GM18951 (cell line): ENCODE measurements around the gene RPA3.

Experiments used
- POLR2A ChIP-seq: IDR thresholded peaks from 4 replicates; pipeline ENCODE4 v1.6.1; 2011; ENCODE audit warnings: mild to moderate bottlenecking; ENCODE audit not compliant: insufficient read length, insufficient read depth; ENCODE audit errors: extremely low read depth
- in situ Hi-C: fragments of 300-500 bp; cut with MboI; formaldehyde crosslinking; loops from one replicate; pipeline ENCODE4 v1.12.0; 2022; ENCODE audit warnings: low sequenced_read_pairs, mixed read lengths, inconsistent platforms; ENCODE audit not compliant: unreplicated experiment

RPA3 gene

DNA sequence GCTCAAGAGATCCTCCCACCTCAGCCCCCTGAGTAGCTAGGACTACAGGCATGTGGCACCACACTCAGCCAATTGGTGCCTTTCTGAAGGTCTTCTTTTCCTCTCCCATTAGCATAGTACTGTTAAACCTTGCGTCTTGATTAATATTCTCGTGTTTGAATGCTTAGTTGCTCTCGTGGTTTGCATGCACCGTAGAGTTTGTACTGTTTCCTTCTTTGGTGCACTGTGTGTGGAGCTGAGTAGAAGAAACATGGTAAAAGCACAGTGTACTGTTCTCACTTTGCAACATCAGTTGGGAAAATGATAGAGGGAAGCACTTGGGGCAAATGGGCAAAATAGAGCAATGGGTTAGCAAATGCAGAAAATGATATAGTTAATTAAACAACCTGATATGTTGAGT is 27.6 kb upstream of the RPA3 start:
- in situ Hi-C loops = no loop called here
- TF ChIP-seq POLR2A = no peak

DNA sequence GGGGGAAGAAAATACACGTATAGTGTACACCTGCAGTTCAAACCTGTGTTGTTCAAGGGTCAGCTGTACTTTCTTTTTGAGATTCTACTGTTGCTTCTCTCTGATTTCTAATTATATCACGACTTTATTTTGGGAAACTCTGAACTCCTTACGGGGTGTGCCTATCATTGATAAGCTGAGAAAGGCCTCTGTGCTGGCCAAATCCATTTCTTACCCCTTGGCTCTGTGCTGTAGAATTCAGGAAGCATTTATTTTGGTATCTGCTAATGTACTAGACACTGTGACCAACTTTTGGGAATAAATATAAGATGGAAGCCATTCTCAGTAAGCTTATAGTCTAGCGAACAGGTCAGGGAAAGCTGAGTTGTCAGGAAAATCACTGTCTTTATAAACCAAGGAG is 26.9 kb upstream of the RPA3 start:
- TF ChIP-seq POLR2A = no peak
- in situ Hi-C loops = no loop called here

DNA sequence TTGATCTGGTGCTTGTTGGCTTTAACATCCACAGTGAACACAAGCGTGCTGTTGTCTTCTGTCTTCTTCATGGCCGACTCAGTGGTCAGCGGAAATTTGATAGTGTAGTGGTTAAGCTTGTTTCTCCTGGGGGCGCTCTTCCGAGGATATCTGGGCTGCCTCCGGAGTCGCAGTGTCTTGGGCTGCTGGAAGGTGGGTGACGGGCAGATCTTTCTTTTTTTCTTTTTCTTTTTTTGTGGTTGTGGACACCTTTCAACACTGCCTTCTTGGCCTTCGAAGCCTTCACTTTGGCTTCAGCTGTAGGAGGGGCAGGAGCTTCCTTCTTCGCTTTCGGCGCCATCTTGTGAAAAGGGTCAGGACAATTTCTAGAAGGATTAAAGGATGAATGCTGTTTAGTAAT is 23.8 kb upstream of the RPA3 start:
- no peak for TF ChIP-seq POLR2A
- in situ Hi-C loops = no loop called here

DNA sequence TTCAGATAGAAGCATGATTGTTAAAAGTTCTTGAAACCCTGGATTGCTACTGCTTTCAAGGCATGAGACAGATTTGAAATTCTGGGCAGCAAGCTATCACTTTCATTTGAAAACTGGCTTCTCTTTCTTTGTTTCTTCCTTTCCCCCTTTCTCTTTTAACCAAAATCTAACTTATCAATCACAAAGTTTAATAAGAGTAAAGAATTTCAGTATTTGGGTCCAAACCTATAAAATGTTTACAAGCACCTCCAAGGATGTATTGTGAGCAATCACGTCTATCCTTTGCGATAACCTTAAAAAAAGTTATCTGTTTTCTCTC is 21.6 kb upstream of the RPA3 start:
- in situ Hi-C loops = no loop called here
- TF ChIP-seq POLR2A = no peak

DNA sequence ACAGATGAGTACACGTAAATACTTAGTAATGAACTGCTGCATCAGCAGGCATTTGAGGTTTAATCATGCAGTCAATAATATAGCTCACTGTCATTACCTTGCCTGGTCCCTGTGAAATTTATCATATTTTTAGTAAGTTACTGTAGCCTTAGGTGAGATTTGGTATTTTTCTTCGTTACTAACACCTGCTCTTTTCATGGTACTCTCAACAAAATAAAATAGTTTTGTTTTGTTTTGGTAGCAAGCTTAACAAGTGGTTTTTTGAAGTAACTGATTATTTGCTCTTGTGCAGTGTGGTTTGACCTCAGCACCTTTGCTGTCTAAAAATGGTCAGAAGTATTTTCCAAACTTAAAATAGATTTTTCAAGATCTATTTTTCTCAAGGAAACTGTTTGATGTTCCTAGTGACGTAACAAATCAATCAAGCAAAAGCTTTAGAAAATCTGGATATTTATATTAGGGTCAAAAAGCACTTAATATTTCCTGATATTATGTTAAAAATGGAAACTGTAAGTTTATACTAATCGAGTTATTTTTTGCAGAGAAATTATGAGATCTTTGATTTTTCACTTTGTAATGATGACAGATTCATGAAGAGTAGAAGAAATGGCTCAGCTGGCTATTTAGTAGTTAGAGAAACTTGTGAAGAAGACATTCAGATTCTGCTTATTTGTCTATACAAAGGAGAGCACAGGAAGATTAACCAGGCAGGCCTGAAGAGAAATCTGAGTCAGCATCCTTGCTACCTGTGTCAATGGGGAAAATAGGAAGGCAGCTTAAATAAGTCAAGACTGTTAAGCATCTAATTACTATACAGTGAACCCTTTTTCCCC is 21.0 kb upstream of the RPA3 start:
- TF ChIP-seq POLR2A = no peak
- in situ Hi-C loops = no loop called here

DNA sequence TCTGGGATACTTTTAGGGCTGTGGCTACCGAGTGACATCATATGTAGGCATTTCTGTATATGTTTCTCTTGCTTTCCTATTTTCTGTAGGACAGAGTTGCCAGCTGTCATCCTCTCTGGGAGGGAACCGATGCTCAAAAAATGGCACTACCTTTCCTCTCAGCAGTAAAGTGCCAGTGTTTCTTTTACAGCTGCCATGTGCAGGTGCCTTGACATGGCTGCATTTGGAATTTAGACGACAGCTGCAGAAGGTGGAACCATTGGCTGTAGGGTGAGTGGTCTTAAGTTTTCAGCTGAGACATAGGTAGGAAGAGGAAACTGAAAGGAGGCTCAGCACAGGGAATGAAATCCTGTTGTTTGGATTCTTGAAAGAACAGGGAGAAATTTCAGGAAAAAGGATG is 20.2 kb upstream of the RPA3 start:
- in situ Hi-C loops = no loop called here
- TF ChIP-seq POLR2A = no peak

DNA sequence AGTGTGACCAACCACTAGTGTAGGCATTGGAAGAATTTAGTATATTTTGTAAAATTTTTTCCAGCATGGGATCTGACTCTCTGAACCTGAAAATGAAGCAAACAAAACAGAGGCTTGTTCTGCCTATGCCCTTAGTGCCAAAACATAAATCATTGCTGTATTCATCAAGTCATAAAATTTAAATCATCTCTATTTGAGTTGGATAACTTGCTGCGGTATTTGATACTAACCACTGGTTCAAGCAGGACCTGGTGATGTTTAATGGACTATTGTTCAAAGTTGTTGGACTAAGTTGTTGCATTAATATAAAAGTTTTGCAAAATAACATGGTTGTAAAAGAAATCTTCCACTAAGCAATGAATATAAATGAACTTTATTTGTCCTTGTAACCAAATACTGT is 19.8 kb upstream of the RPA3 start:
- in situ Hi-C loops = no loop called here

DNA sequence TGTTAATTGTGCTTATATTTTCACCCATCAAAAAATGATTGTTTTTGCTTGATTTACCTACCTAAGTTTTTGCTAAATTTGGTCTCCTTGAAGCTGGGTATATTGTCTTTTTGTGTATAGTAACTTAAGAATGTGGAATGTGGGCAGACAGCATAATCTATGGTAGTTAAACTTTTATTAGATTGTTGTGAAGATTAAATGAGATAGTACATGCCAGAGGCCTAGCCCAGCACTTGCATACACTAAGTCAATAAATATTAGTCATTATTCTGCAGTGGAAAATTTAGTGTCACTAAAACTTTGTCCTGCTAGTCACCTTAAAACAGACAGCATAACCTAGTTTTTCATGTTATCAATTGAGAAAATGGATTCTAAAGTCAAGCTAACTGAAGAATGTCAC is 19.3 kb upstream of the RPA3 start:
- in situ Hi-C loops = no loop called here

More for the DNA sequence above, 19.8 kb upstream of the RPA3 start:
- no peak for TF ChIP-seq POLR2A

DNA sequence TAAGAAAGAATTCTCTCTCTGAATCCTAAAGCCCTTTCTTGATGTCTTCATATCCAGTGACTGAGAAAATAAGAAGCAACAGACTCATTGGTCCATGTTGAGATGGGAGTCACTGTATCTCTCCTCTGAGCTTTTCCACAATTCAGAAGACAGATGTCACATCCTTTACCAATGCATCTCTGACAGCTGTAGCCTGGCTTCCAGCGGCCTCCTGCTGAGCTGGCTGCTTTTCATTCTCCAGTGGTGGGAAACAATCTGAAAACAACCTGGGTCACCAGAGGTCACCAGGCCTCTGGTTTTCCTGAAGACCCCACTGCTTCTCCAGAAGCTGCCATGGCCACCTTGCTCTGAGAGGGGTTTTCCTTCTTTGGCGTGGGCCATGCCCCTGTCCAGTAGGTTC is 18.3 kb upstream of the RPA3 start:
- TF ChIP-seq POLR2A = no peak

More for the DNA sequence above, 19.3 kb upstream of the RPA3 start:
- TF ChIP-seq POLR2A = no peak

DNA sequence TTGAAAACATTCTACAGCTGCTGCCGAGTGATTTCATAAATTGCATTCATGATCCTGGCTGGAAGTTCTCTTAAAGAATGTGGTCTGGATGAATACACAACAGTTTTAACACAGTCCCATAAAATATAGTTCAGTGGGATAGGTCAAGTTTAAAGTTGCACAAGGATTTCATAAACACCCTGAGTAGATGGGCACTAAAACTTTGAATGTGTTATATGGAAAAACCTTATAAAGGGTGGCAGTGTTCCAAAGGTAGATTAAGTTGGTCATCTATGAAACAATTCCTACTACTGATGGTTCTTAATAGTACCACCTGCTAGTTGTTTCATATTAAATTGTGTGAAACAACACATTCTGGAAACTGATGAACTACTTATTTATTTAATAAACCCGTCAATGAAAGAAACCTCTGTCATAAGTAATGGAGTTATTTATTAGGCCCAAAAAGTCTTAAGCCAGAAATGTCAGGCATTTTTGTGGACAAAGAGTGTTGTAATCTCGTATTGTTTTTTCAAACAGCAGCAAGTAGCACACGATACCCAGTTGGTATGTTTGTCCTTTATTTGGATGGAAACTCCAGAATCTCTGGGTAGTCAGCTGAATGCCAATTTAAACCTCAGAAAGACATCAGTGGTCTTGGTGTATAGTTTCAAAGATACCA is 14.3 kb upstream of the RPA3 start:
- in situ Hi-C loops = no loop called here

More for the DNA sequence above, 18.3 kb upstream of the RPA3 start:
- in situ Hi-C loops = no loop called here

DNA sequence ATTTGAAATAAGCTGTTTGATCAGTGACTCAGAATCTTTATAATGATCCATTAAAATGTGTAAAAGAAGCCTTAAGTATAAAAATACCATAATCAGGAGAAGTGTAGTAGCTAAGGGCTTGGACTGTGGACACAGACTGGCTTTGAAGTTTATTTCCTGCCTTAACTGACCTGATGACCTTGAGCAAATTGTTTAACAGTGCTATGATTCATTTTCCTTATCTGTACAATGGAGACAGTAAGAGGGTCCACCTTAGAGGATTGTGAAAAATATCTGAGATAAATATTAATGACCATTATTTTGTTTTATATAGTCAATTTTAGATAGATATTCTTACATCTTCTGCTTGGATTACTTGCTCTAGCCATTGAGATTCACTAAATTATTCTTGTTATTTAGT is 13.3 kb upstream of the RPA3 start:
- in situ Hi-C loops = no loop called here
- TF ChIP-seq POLR2A = no peak

More for the DNA sequence above, 14.3 kb upstream of the RPA3 start:
- no peak for TF ChIP-seq POLR2A

DNA sequence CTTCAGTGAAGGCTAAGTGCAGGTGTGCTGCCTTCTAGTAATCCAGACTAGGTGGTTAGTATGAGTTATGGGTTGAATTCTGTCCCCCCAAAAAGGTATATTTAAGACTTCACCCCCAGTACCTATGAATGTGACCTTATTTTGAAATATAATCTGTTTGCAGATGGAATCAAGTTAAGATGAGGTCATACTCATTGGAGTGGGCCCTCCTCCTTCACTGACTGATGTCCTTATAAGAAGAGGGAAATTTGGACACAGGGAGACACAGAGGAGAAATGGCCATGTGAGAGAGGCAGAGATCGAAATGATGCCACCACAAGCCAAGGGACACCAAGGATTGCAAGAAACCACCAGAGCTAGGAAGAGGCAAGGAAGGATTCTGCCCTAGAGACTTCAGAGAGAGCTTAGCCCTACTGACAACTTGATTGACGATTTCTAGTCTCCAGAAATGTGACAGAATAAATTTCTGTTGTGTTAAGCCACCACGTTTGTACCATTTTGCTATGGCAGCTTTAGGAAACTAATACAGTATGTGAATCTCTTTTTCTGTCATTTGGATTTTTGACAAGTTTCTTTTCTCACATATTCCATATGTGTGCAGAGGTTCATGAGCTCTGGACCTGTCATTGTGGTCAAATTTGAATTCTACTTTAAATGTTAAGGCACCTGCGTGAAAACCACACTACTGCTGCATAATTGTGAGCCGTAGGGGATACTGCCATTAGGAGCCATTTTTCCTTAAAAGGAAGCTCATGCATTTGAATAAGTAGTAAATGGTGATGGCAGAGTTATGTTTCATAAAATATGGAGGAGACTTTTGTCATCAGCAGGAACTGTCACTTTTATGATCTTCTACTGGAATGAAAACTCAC is 2.6 kb upstream of the RPA3 start:
- TF ChIP-seq POLR2A = no peak
- in situ Hi-C loops = no loop called here

DNA sequence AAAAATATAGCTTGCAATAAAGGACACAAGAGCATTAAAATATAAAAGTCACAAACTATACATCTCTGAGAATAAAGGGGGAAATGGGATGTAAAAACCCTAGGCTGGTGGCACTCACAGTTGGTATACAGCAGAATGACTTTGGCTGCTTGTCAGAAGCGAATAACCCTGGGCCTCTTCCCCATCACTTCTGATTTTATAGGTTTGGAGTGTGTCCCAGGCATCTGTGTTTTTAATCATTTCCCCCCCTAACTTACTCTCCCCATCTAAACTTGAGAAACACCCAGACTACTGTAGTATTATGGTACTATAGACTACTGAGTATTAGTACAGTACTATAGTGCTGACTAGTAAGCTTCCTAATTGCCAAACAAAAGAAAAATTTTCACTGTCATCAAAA is 1.8 kb upstream of the RPA3 start:
- in situ Hi-C loops = no loop called here
- no peak for TF ChIP-seq POLR2A
